H9 (cell line): Measurements from ENCODE around the gene RSPO1. TPM values are rescaled to one million over a fixed set of nuclear protein-coding genes. Genes with fewer than 3 reads are reported as not detected.

Source experiments
- DNase-seq: peaks from one replicate; pipeline ENCODE4 v3.0.0-alpha.2; 2017
- H2AFZ ChIP-seq: one replicate; pipeline ENCODE4 v1.6.1; 2013; ENCODE audit warnings: mild to moderate bottlenecking, low read length, control low read depth, moderate library complexity
- H2AK5ac ChIP-seq: 2 replicates; pipeline ENCODE4 v1.6.1; 2013; ENCODE audit warnings: low read length, control low read depth, mixed read lengths; ENCODE audit not compliant: insufficient read length
- H2BK120ac ChIP-seq: one replicate; pipeline ENCODE4 v1.6.1; 2013; ENCODE audit warnings: low read depth, mild to moderate bottlenecking, low read length, control low read depth, inconsistent platforms; ENCODE audit not compliant: poor library complexity, severe bottlenecking
- H2BK12ac ChIP-seq: 2 replicates; pipeline ENCODE4 v1.6.1; 2013; ENCODE audit warnings: low read length, control low read depth, mixed read lengths, low read depth; ENCODE audit not compliant: insufficient read length
- H2BK15ac ChIP-seq: 2 replicates; pipeline ENCODE4 v1.6.1; 2013; ENCODE audit warnings: low read depth, low read length, control low read depth
- H2BK20ac ChIP-seq: one replicate; pipeline ENCODE4 v1.6.1; 2013; ENCODE audit warnings: low read depth, mild to moderate bottlenecking, low read length, control low read depth, inconsistent platforms; ENCODE audit not compliant: poor library complexity, severe bottlenecking
- H2BK5ac ChIP-seq: 2 replicates; pipeline ENCODE4 v1.6.1; 2013; ENCODE audit warnings: low read length, control low read depth, mixed read lengths; ENCODE audit not compliant: insufficient read length
- H3K14ac ChIP-seq: 2 replicates; pipeline ENCODE4 v1.6.1; 2013; ENCODE audit warnings: low read length, control low read depth; ENCODE audit not compliant: insufficient read depth
- H3K18ac ChIP-seq: 2 replicates; pipeline ENCODE4 v1.6.1; 2013; ENCODE audit warnings: low read depth, mild to moderate bottlenecking, mixed read lengths, low read length, control low read depth; ENCODE audit not compliant: insufficient read length
- H3K23ac ChIP-seq: 2 replicates; pipeline ENCODE4 v1.6.1; 2013; ENCODE audit warnings: low read length, control low read depth, mixed read lengths, low read depth; ENCODE audit not compliant: insufficient read length
- H3K23me2 ChIP-seq: 2 replicates; pipeline ENCODE4 v1.6.1; 2013; ENCODE audit warnings: low read depth, mild to moderate bottlenecking, mixed read lengths, low read length, control low read depth; ENCODE audit not compliant: insufficient read length, poor library complexity, severe bottlenecking
- H3K27ac ChIP-seq: 2 replicates; pipeline ENCODE4 v1.5.1; 2013; ENCODE audit warnings: low read length, control low read depth, mixed read lengths, low read depth; ENCODE audit not compliant: insufficient read length
- H3K27me3 ChIP-seq: 2 replicates; pipeline ENCODE4 v1.6.1; 2013; ENCODE audit warnings: low read length, control low read depth, inconsistent platforms; ENCODE audit not compliant: insufficient read depth
- H3K4ac ChIP-seq: 2 replicates; pipeline ENCODE4 v1.6.1; 2013; ENCODE audit warnings: low read depth, mild to moderate bottlenecking, control low read depth, inconsistent platforms, low read length, moderate library complexity
- H3K4me1 ChIP-seq: 2 replicates; pipeline ENCODE4 v1.6.1; 2013; ENCODE audit warnings: low read length, control low read depth, inconsistent platforms; ENCODE audit not compliant: insufficient read depth
- H3K4me2 ChIP-seq: 2 replicates; pipeline ENCODE4 v1.6.1; 2013; ENCODE audit warnings: low read length, control low read depth, mixed read lengths; ENCODE audit not compliant: insufficient read length, insufficient read depth
- H3K56ac ChIP-seq: 2 replicates; pipeline ENCODE4 v1.6.1; 2013; ENCODE audit warnings: low read depth, mild to moderate bottlenecking, mixed read lengths, low read length, control low read depth; ENCODE audit not compliant: insufficient read length
- H3K79me1 ChIP-seq: 2 replicates; pipeline ENCODE4 v1.6.1; 2013; ENCODE audit warnings: low read depth, mild to moderate bottlenecking, moderate library complexity, low read length, control low read depth, inconsistent platforms; ENCODE audit not compliant: insufficient read depth, poor library complexity, severe bottlenecking
- H3K79me2 ChIP-seq: 2 replicates; pipeline ENCODE4 v1.6.1; 2013; ENCODE audit warnings: low read length, control low read depth, inconsistent platforms; ENCODE audit not compliant: insufficient read depth
- H3K9ac ChIP-seq: 2 replicates; pipeline ENCODE4 v1.6.1; 2013; ENCODE audit warnings: low read length, control low read depth, mixed read lengths; ENCODE audit not compliant: insufficient read length; ENCODE audit errors: extremely low read depth
- H3K9me3 ChIP-seq: one replicate; pipeline ENCODE4 v1.6.1; 2013; ENCODE audit warnings: low read depth, low read length, inconsistent platforms; ENCODE audit not compliant: control insufficient read depth
- H3T11ph ChIP-seq: one replicate; pipeline ENCODE4 v1.6.1; 2013; ENCODE audit warnings: mild to moderate bottlenecking, low read length, control low read depth, inconsistent platforms
- H4K20me1 ChIP-seq: one replicate; pipeline ENCODE4 v1.6.1; 2013; ENCODE audit not compliant: control insufficient read depth, insufficient read length, insufficient read depth
- H4K5ac ChIP-seq: 2 replicates; pipeline ENCODE4 v1.6.1; 2013; ENCODE audit warnings: low read depth, mild to moderate bottlenecking, mixed read lengths, low read length, control low read depth; ENCODE audit not compliant: insufficient read length
- H4K8ac ChIP-seq: replicated peaks from 2 replicates; pipeline ENCODE4 v1.6.1; 2013; ENCODE audit warnings: low read length, control low read depth, mixed read lengths, low read depth; ENCODE audit not compliant: insufficient read length
- H4K91ac ChIP-seq: 2 replicates; pipeline ENCODE4 v1.6.1; 2013; ENCODE audit warnings: low read depth, mild to moderate bottlenecking, moderate library complexity, mixed read lengths, low read length, control low read depth; ENCODE audit not compliant: insufficient read length
- H3K27ac Mint-ChIP-seq, 3 experiments: 2 replicates in 2 of 3; 3 replicates in 1 of 3; pipeline ENCODE4 v1.8.0; 2020 to 2021; ENCODE audit warnings: mixed read lengths in 3 of 3, mild to moderate bottlenecking in 1 of 3, moderate library complexity in 1 of 3
- H3K27me3 Mint-ChIP-seq: 2 replicates; pipeline ENCODE4 v1.8.0; 2021; ENCODE audit warnings: low read depth, mild to moderate bottlenecking, moderate library complexity, mixed read lengths
- H3K36me3 Mint-ChIP-seq, 3 experiments: 2 replicates in 2 of 3; 3 replicates in 1 of 3; pipeline ENCODE4 v1.8.0; 2020 to 2021; ENCODE audit warnings: low read depth in 3 of 3, mixed read lengths in 3 of 3; ENCODE audit not compliant: insufficient read depth in 1 of 3
- H3K4me1 Mint-ChIP-seq, 2 experiments: 2 replicates each; pipeline ENCODE4 v1.8.0; 2020; ENCODE audit warnings: mixed read lengths in 2 of 2
- H3K4me3 Mint-ChIP-seq, 2 experiments: 2 replicates in 1 of 2; 3 replicates in 1 of 2; pipeline ENCODE4 v1.8.0; 2020 to 2021; ENCODE audit warnings: mild to moderate bottlenecking in 2 of 2, mixed read lengths in 2 of 2, moderate library complexity in 1 of 2
- H3K9me3 Mint-ChIP-seq, 2 experiments: 2 replicates in 1 of 2; 3 replicates in 1 of 2; pipeline ENCODE4 v1.8.0; 2020; ENCODE audit warnings: mild to moderate bottlenecking in 2 of 2, mixed read lengths in 2 of 2, moderate library complexity in 1 of 2
- WGBS: extraction: QIAGEN DNeasy Blood & Tissue Kit; methylation state at CpG from one replicate; pipeline ENCODE4 v1.1.7; 2013; ENCODE audit warnings: missing lambda C conversion rate, low lambda C conversion rate, mixed read lengths; ENCODE audit not compliant: insufficient read length; ENCODE audit errors: extremely low coverage; 5-methylcytosine and 5-hydroxymethylcytosine counted together
- total RNA-seq: library from RNA; stranded (reverse); gene quantifications from 2 replicates; pipeline ENCODE4 v1.2.1, GENCODE V29; 2021
- TF ChIP-seq, protein P1 (sequence below): fragments of 200-600 bp; sonication (generic); conservative IDR thresholded peaks from 3 replicates; pipeline ENCODE4 v1.8.0; 2021; ENCODE audit warnings: antibody characterized with exemption, mild to moderate bottlenecking

RSPO1 gene
- total RNA-seq, 1 experiment from 2014 or later = 0.35 TPM

DNA sequence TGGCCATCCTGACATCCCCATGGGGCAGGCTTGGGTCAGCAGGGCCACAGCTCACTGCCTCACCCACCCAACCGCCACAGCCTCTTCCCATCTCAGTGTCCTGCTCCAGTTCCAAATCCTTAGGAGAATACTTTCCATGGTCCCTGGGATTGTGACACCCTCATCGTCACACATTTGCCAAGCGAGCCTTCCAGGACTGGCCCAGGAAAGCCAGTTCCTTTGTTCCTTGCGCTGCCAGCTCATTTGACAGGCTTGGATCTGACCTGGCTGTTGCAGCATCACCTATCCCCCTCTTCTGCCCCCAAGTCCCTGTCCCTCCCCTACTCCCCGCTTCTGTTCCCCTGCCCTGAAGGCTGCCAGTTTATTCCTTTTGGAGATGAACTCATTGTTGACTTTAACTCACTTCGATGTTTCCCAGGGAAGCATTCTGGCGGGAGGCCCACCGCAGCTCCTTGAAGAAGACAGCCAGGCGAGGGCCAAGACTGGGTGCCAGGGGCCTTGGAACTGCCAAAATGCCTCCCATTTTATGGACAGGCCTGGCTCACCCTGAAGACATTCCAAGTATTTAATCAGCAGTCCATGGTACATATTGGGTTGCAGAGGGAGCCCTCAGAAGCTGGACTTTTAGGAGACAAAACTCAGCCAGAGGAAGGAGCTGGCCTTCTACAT is 28.8 kb downstream of the RSPO1 start:
- H2BK5ac ChIP-seq = no peak overlapping the region
- no peak overlapping the region for H3K56ac ChIP-seq
- H3K4ac ChIP-seq = no peak overlapping the region
- no peak overlapping the region for H3K18ac ChIP-seq
- H2AK5ac ChIP-seq = no peak overlapping the region
- H4K20me1 ChIP-seq = no peaks in the 10 kb centered on the region
- Mint-ChIP-seq H3K4me1 (no peaks in the 10 kb centered on the region), H3K36me3 (no peaks in the 10 kb centered on the region), H3K27ac (no peak overlapping the region), H3K4me3 (no peak overlapping the region), H3K9me3 (no peaks in the 10 kb centered on the region), H3K27me3 (peaks cover 15% of the 10 kb centered on the region)
- no peaks in the 10 kb centered on the region for H3K9me3 ChIP-seq
- no peaks in the 10 kb centered on the region for H3K79me2 ChIP-seq
- H3K9ac ChIP-seq = no peak overlapping the region
- no peak overlapping the region for H4K8ac ChIP-seq
- no peak overlapping the region for H3K27ac ChIP-seq
- H3K4me1 ChIP-seq = no peaks in the 10 kb centered on the region
- H3K4me2 ChIP-seq = no peak overlapping the region
- no peak overlapping the region for H3T11ph ChIP-seq
- H2BK12ac ChIP-seq = no peak overlapping the region
- H2BK15ac ChIP-seq = no peak overlapping the region
- no peaks in the 10 kb centered on the region for H3K23me2 ChIP-seq
- H3K14ac ChIP-seq = no peak overlapping the region
- peaks cover 3% of the 10 kb centered on the region; the same call in 1 of the 2 replicates for H3K27me3 ChIP-seq
- TF ChIP-seq, protein P1, sequence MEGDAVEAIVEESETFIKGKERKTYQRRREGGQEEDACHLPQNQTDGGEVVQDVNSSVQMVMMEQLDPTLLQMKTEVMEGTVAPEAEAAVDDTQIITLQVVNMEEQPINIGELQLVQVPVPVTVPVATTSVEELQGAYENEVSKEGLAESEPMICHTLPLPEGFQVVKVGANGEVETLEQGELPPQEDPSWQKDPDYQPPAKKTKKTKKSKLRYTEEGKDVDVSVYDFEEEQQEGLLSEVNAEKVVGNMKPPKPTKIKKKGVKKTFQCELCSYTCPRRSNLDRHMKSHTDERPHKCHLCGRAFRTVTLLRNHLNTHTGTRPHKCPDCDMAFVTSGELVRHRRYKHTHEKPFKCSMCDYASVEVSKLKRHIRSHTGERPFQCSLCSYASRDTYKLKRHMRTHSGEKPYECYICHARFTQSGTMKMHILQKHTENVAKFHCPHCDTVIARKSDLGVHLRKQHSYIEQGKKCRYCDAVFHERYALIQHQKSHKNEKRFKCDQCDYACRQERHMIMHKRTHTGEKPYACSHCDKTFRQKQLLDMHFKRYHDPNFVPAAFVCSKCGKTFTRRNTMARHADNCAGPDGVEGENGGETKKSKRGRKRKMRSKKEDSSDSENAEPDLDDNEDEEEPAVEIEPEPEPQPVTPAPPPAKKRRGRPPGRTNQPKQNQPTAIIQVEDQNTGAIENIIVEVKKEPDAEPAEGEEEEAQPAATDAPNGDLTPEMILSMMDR = no peak
- H3K23ac ChIP-seq = no peak overlapping the region
- H2BK20ac ChIP-seq = no peak overlapping the region
- H3K79me1 ChIP-seq = no peaks in the 10 kb centered on the region
- no peak for DNase-seq
- no peak overlapping the region for H2BK120ac ChIP-seq
- no CpG with 5 or more reads among the region's 9 CpGs for WGBS
- H4K91ac ChIP-seq = no peak overlapping the region
- H4K5ac ChIP-seq = no peak overlapping the region
- no peak overlapping the region for H2AFZ ChIP-seq
